DMS153 (cell line): ENCODE measurements around the gene CNKSR3.

ENCODE experiments used
- DNase-seq: peaks from one replicate; lab custom pipeline; 2025; lab: John Stamatoyannopoulos, UW

The CNKSR3 gene

GRCh38 chr6:154350293-154350692 lies 160.2 kb downstream of the CNKSR3 start:
- no peak for DNase-seq

DNA sequence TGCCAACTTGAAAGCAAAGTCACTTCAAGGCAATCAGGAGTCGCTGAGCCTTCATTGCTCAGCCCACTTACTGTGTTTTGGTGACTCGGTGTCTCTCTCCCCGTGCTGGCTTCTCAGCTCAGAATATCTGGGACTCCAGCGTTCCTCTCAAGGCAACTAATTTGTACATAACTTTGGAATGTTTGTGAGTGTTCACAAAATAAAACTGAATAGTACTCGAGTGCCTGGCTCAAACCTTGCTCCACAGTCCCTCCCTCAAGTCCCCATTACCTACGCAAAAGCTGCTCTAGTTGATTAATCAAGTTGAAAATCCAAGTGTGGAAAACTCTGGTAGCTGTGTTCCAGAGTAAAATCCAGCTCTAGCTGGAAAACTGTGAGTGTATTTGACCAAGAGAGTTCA lies 162.5 kb downstream of the CNKSR3 start:
- no peak for DNase-seq

DNA sequence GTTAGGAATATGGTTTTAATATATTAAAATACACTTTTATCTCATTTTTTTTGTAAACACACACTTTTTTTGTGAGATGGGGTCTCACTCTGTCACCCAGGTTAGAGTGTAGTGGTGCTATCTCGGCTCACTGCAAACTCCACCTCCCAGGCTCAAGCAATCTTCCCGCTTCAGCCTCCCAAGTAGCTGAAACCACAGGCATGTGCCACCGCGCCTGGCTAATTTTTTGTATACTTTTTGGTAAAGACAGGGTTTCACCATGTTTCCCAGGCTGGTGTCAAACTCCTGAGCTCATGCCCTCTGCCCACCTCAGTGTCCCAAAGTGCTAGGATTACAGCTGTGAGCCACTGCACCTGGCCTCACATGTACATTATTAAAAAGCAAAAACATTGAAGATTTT lies 164.7 kb downstream of the CNKSR3 start:
- DNase-seq, result no peak

DNA sequence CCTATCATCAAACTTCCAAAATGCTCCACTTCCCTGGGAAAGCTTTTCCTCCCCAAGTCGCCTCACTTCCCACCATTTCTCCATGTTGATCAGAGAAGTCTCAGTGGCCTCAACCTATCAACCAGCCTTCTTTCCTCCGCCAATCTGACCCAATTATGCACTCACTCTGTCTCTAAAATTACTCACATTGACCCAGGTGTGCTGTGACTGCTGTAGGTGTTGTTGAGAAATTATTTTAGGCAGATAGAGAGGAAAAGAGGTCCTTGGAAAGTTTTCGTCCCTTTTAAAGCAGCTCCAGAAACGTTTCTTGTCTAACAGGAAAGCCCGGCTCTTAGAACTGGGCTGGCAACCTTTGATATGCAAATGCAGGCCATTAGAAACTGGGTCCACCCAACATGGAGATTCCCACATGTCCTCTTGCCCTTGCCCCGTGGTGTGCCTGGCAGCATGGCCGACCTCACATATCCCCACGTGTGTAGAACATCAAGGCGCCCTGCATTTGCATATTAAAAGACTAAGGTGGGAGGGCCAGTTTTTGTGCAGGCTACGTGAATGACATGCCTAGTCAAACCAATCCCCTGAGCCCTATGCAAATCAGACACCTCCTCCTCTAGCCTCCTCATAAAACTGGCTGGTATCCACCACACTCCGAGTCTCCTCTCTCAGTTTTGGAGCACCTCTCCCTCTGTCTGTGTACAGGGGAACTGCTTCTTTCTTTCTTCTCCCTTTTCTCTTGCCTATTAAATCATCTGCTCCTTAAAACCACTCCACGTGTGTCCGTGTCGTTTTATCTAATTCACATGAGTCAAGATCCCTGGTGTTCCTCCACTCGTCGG lies 166.8 kb downstream of the CNKSR3 start:
- peak; percentile 75 for DNase-seq

- DNase-seq, result no peak
These were observed 168.6 kb downstream of the CNKSR3 start for GRCh38 chr6:154341871-154342270.

DNA sequence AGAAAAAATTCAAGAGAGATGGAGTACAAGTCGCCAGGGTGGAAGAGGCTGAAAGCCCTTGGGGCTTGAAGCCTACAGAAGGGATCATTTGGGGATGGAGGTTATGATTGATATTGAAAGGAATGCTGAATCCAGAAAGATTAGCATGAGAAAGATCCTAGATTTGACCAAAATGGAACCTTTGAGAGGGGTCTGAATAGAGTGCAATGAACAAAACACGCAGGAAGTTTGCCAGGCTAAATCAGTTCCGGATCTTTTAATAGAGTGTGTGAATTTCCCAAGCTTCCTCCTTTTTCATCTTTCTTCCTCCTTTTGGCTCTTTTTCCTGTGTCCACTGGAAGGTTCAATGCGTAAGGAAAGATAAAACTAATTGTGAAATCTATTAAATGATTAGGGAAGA lies 169.1 kb downstream of the CNKSR3 start:
- no peak for DNase-seq
